ENCODE measurements around the gene TMEM14C.
"Not testable (repeated sequence)": the region's sequence is repeated elsewhere in the genome, so short reads cannot be mapped to it uniquely, and the experiment has no call there.

DNA sequence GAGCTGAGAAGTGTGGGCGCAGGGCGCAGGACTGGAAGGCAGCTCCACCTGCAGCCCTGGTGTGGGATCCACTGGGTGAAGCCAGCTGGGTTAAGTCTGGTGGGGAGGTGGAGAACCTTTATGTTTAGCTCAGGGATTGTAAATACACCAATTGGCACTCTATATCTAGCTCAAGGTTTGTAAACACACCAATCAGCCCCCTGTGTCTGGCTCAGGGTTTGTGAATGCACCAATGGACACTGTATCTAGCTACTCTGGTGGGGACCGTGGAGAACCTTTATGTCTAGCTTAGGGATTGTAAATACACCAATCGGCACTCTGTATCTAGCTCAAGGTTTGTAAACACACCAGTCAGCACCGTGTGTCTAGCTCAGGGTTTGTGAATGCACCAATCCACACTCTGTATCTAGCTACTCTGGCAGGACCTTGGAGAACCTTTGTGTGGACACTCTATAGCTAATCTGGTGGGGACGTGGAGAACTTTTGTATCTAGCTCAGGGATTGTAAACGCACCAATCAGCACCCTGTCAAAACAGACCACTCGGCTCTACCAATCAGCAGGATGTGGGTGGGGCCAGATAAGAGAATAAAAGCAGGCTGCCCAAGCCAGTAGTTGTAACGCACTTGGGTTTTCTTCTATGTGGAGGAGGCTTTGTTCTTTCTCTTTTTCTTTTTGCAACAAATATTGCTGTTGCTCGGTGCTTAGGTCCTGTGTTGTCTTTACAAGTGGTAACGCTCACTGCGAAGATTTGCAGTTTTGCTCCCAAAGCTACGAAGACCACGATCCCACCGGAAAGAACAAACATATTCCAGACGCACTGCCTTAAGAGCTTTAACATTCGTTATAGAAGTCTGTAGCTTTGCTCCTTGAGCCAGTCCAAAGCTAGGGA is 1.7 kb upstream of the TMEM14C start:
- TF ChIP-seq CTCF, POLR2A (IDR thresholded peaks at IDR 0.05): not testable (repeated sequence)

Data from uterus (tissue), 2 donors.